Measurements from ENCODE around the gene SMIM45.

SMIM45 gene

DNA sequence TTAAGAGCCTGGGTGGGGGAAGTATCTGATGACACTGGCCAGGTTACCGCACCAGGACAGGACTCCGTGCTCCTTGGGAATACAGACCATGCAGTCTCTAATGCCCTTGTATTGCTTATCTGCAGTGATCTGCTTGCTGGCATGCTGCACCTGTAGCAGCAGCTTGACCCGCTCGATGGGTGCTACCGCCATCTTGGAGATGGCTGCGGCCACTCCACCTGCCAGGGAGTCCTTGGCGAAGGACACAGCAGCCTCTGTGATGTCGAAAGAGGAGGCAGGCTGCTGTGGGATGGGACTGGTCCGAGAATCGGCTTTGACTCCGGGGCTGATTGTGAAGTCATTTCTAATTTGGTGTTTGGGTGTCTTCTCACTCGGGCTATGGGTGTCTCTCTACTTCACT, 49.8 kb downstream of the SMIM45 start:
- H3K27me3 ChIP-seq (ENCODE audit: control insufficient read depth in 2 of 2, insufficient read depth in 2 of 2, low read length in 2 of 2) = no peaks in the 10 kb centered on the region
- peaks cover 0 to 12% of the 10 kb centered on the region in 2 donors for H3K4me1 ChIP-seq (ENCODE audit: control insufficient read depth in 2 of 2, insufficient read depth in 2 of 2, low read length in 2 of 2)
- H3K36me3 ChIP-seq (ENCODE audit: control insufficient read depth in 2 of 2, insufficient read depth in 2 of 2, low read length in 2 of 2) = no peaks in the 10 kb centered on the region
- H3K27ac ChIP-seq (ENCODE audit: low read depth in 2 of 2, low read length in 2 of 2) = no peak overlapping the region
- no peaks in the 10 kb centered on the region for H3K9me3 ChIP-seq (ENCODE audit: control insufficient read depth in 2 of 2, low read length in 2 of 2)
- no peak overlapping the region for H3K4me3 ChIP-seq (ENCODE audit: low read length in 2 of 2)
- H3K9ac ChIP-seq (ENCODE audit: low read depth in 1 of 2, low read length in 2 of 2) = no peak overlapping the region

DNA sequence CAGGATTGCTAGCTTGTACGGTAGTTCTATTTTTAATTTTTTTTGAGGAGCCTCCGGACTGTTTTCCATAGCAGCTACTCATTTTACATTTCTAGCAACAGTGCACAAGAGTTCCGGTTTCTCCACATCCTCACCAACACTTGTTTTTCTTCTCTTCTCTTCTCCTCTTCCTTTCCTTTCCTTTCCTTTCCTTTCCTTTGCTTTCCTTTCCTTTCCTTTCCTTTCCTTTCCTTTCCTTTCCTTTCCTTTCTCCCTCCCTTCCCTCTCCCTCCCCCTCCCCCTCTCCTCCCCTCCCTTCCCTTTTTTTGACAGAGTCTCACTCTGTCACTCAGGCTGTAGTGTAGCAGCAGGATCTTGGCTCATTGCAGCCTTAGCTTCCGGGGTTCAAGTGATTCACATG, 56.0 kb downstream of the SMIM45 start:
- no peak overlapping the region for H3K9ac ChIP-seq (ENCODE audit: low read depth in 1 of 2, low read length in 2 of 2)
- H3K36me3 ChIP-seq (ENCODE audit: control insufficient read depth in 2 of 2, insufficient read depth in 2 of 2, low read length in 2 of 2) = no peaks in the 10 kb centered on the region
- no peaks in the 10 kb centered on the region for H3K27me3 ChIP-seq (ENCODE audit: control insufficient read depth in 2 of 2, insufficient read depth in 2 of 2, low read length in 2 of 2)
- no peak overlapping the region for H3K27ac ChIP-seq (ENCODE audit: low read depth in 2 of 2, low read length in 2 of 2)
- H3K4me3 ChIP-seq (ENCODE audit: low read length in 2 of 2) = no peak overlapping the region
- no peaks in the 10 kb centered on the region for H3K4me1 ChIP-seq (ENCODE audit: control insufficient read depth in 2 of 2, insufficient read depth in 2 of 2, low read length in 2 of 2)
- H3K9me3 ChIP-seq (ENCODE audit: control insufficient read depth in 2 of 2, low read length in 2 of 2) = peaks cover 3% of the 10 kb centered on the region in 2 donors

Data from mucosa of rectum (tissue), 2 donors.